Neural progenitor cell (in vitro differentiated cells): Measurements from ENCODE around the gene CYGB.

ENCODE experiments used
- CTCF ChIP-seq: fragments of 200-600 bp; sonication (generic); IDR thresholded peaks from 2 replicates; pipeline ENCODE4 v1.5.1; 2017; ENCODE audit warnings: antibody characterized with exemption, mild to moderate bottlenecking
- EZH2phosphoT487 ChIP-seq: fragments of 200-600 bp; sonication (generic); IDR thresholded peaks from 2 replicates; pipeline ENCODE4 v1.6.1; 2017; ENCODE audit warnings: antibody characterized with exemption

DNA sequence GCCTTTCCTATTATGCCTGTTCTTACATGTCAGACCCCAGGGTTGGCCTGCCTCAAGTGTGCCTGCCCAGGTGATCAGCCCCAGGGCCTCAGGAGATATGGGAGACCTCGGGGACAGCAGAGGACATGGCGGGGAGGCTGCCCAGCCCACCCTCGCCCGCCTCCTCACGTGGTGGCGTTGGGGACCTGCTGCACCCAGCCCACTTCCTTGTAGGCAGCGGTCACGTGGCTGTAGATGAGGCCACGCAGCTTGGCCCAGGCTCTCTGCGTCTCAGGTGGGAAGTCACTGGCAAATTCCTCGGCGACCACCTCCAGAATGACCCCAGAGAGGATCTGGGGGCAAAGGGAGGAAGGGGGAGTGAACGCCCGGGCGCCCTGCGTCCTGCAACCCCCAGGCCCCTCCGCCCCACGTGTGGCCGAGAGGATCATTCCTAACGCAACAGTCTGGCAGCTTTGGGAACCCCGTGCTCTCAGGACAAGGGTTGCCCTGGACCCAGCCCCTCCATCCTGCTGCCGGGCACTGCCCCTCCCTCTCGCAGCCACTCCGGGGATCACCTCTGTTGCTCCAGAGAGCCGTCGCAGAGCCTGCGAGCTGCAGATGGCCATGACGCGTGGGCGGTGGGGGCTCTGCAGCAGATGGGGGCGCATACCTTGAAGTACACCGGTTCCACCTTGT is 6.6 kb downstream of the CYGB start:
- no peak for TF ChIP-seq EZH2phosphoT487
- TF ChIP-seq CTCF, result no peak
